ENCODE measurements around the gene TMEM176B. TPM values are rescaled to one million over a fixed set of nuclear protein-coding genes. Genes with fewer than 3 reads are reported as not detected.

The TMEM176B gene
- total and polyA plus RNA-seq, 2 donors (not counting 3 experiments of a cell fraction or from before 2014, with no cell fraction given) = 0.23 TPM; not detected in 1

GRCh38 chr7:150824379-150825177, 24.4 kb upstream of the TMEM176B start:
- no peak for DNase-seq (ENCODE audit: low read depth, low spot score)
- Histone ChIP-seq H3K27me3 (ENCODE audit: control insufficient read depth in 2 of 2, insufficient read depth in 2 of 2, low read length in 2 of 2) (peaks cover 3 to 16% of the 10 kb centered on the region in 2 experiments), H3K4me1 (ENCODE audit: control insufficient read depth, extremely low read depth, insufficient read depth, low read length) (no peaks in the 10 kb centered on the region), H4K20me1 (replicated peaks; ENCODE audit: control insufficient read depth, extremely low read depth, insufficient read depth, low read length) (no peaks in the 10 kb centered on the region), H3K9ac (replicated peaks; ENCODE audit: extremely low read depth, insufficient read depth, low read length) (no peak overlapping the region), H3K9me1 (replicated peaks; ENCODE audit: control insufficient read depth, extremely low read depth, insufficient read depth, low read length) (no peaks in the 10 kb centered on the region), H3K79me2 (ENCODE audit: control insufficient read depth, insufficient read depth, low read length) (no peaks in the 10 kb centered on the region), H2AFZ (ENCODE audit: low read depth, low read length) (no peak overlapping the region), H3K9me3 (replicated peaks; ENCODE audit: control insufficient read depth, insufficient read depth, low read length) (no peaks in the 10 kb centered on the region), H3K4me3 (replicated peaks in 1 of 3; ENCODE audit: insufficient read depth in 1 of 3, low read depth in 1 of 3, low read length in 3 of 3) (no peak overlapping the region), H3K4me2 (ENCODE audit: insufficient read depth, low read length) (no peak overlapping the region), H3K27ac (ENCODE audit: insufficient read depth, low read depth, low read length) (no peak overlapping the region), H3K36me3 (ENCODE audit: control insufficient read depth in 2 of 2, extremely low read depth in 1 of 2, insufficient read depth in 2 of 2, low read length in 2 of 2) (no peaks in the 10 kb centered on the region)
- CTCF ChIA-PET = no interaction called here
- POLR2A ChIA-PET = no interaction called here
- FAIRE-seq = no peak
- dilution Hi-C loops (cut with MboI; ENCODE audit: extremely low pct_ligation_motif_present, low sequenced_read_pairs) (no loop called here), intact Hi-C loops (cut with micrococcal nuclease) (no loop called here)
- no peak for TF ChIP-seq JUN (IDR thresholded peaks at IDR 0.05; ENCODE audit: borderline replicate concordance, insufficient read depth, insufficient read length, low read depth)
- TF ChIP-seq GATA2 (IDR thresholded peaks at IDR 0.05; ENCODE audit: insufficient read depth, insufficient read length, low read depth, low read length) = no peak
- no peak for TF ChIP-seq CTCF (IDR thresholded peaks at IDR 0.05; ENCODE audit: extremely low read depth in 1 of 2, insufficient read depth in 1 of 2, low read depth in 1 of 2, low read length in 2 of 2)
- no peak for TF ChIP-seq POLR2AphosphoS5 (IDR thresholded peaks at IDR 0.05; ENCODE audit: insufficient read depth, low read depth, low read length)
- TF ChIP-seq MAX (IDR thresholded peaks at IDR 0.05; ENCODE audit: insufficient read depth, insufficient read length) = no peak
- TF ChIP-seq FOS (IDR thresholded peaks at IDR 0.05; ENCODE audit: borderline replicate concordance, insufficient read depth, low read length) = no peak
- no peak for TF ChIP-seq MYC (IDR thresholded peaks at IDR 0.05; ENCODE audit: low read depth, low read length)
- no peak for TF ChIP-seq EZH2 (IDR thresholded peaks at IDR 0.05; ENCODE audit: borderline replicate concordance, low read depth, low read length, severe bottlenecking)
- TF ChIP-seq POLR2A (IDR thresholded peaks at IDR 0.05; ENCODE audit: low read depth, low read length) = no peak
- BruUV-seq (replicated peaks) = no TSS peak
